GM10266 (cell line): ENCODE measurements around the gene SLC30A5.

Source experiments
- DNase-seq: peaks from one replicate; pipeline ENCODE4 v3.0.0; 2012; ENCODE audit errors: extremely low spot score
- CTCF ChIP-seq: IDR thresholded peaks from 2 replicates; pipeline ENCODE4 v1.5.1; 2012; ENCODE audit warnings: mild to moderate bottlenecking, low read depth; ENCODE audit not compliant: control insufficient read depth, insufficient read depth; ENCODE audit errors: missing control alignments

The SLC30A5 gene

DNA sequence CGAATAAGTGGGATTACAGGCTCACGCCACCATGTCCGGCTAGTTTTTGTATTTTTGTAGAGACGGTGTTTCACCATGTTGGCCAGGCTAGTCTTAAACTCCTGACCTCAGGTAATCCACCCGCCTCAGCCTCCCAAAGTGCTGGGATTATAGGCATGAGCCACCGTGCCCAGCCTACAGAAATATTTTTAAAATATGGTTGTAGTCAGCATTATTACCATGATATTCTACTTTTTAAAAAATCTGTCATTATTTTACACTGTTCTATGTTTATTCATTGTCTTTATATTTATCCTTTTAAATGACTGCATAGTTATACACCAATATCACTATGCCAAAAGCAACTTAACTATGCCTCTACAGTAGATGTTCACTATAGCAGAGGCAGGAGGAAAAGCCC, 41.6 kb upstream of the SLC30A5 start:
- no peak for DNase-seq
- no peak for TF ChIP-seq CTCF

- TF ChIP-seq CTCF: no peak
- DNase-seq: no peak
Observed at GRCh38 chr5:69074664-69075521, 18.9 kb upstream of the SLC30A5 start.

DNA sequence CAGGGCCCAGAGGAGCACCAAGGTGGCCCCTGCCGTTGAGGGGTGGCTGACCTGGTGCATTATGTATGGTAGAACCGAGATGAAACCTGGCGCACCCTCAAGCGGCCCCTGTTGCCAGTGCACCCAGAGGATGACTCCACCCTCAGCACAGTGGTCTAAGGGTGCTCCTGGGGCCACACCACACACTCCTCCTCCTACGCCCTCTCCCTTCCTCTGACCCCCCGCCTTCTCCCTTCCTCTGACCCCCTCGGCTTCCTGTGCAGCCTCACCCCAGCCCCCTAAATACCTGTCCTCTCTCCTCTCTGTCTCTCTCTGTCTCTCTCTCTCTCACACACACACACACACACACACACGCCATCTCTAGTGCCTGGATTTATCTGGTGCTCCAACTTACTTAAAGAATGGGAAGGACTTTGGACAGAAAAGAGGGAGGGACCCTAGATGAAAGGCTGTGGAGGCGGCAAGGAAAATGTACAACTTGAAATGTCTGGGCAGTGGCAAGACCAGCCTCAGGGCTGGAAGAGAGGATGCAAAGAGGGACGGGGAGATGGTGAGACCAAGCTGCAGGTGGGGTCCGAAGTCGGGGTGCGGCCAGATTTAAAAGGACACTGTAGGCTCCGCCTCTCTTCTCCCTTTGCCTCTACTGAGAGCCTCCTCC, 18.2 kb upstream of the SLC30A5 start:
- TF ChIP-seq CTCF: no peak
- DNase-seq: no peak

- DNase-seq: no peak
- TF ChIP-seq CTCF: no peak
Observed at GRCh38 chr5:69078921-69079540, 14.8 kb upstream of the SLC30A5 start.

- DNase-seq: no peak
- TF ChIP-seq CTCF: no peak
Observed at GRCh38 chr5:69079556-69079955, 14.3 kb upstream of the SLC30A5 start.

DNA sequence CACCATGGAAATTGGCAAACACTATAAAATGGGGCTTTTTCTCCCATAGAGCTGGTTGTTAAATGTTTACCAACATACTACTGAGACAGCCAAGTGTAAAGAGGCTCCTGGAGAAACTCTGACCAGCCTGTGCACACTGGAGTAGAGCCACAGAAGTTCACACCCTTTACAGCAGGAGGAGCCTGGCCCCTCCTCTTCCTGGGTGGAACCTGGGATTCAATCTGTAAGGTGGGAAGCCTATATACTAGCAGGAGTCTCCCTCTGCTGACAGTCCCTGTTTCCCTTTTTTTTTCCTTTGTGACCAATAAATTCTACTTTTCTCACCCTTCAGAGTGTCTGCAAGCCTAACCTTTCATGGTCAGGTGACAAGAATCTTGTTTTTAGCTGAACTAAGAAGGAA, 10.4 kb upstream of the SLC30A5 start:
- DNase-seq: no peak
- TF ChIP-seq CTCF: no peak

DNA sequence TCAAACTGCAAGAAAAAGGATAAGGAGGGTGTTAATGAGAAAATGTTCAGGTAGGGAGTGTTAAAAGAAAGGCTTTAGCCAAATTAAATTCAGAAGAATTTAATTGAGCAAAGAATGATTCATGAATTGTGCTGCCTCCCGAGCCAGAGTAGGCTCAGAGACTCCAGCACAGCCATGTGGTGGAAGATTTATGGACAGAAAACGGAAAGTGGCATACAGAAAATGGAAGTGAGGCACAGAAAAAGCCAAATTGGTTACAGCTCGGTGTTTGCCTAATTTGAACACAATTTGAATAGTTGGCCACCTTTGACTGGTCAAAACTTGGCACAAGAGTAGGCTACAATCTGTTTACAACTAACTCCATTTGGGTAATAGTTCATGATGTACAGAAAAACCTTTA, 9.6 kb upstream of the SLC30A5 start:
- no peak for TF ChIP-seq CTCF
- no peak for DNase-seq
